Fibroblast of lung (primary cell): ENCODE data around the gene SHROOM3. TPM values are rescaled to one million over a fixed set of nuclear protein-coding genes. Genes with fewer than 3 reads are reported as not detected.

ENCODE experiments used
- DNase-seq, 2 donors: peaks; one replicate each; pipeline versions ENCODE4 v3.0.0 to v3.0.0-alpha.2; 2010; ENCODE audit warnings: low read depth in 2 of 2
- H2AFZ ChIP-seq: 2 replicates; pipeline ENCODE4 v1.5.1; 2012; ENCODE audit warnings: low read length, control low read depth, inconsistent platforms
- H3K27ac ChIP-seq: 2 replicates; pipeline ENCODE4 v1.5.1; 2011; ENCODE audit warnings: low read length, control low read depth; ENCODE audit not compliant: insufficient read depth
- H3K27me3 ChIP-seq: 2 replicates; pipeline ENCODE4 v1.5.1; 2011; ENCODE audit warnings: mild to moderate bottlenecking, low read length; ENCODE audit not compliant: control insufficient read depth, insufficient read depth
- H3K36me3 ChIP-seq: 2 replicates; pipeline ENCODE4 v1.5.1; 2011; ENCODE audit warnings: low read length; ENCODE audit not compliant: control insufficient read depth, insufficient read depth
- H3K4me1 ChIP-seq: 2 replicates; pipeline ENCODE4 v1.5.1; 2011; ENCODE audit warnings: low read length; ENCODE audit not compliant: control insufficient read depth, insufficient read depth; ENCODE audit errors: extremely low read depth
- H3K4me2 ChIP-seq: 2 replicates; pipeline ENCODE4 v1.5.1; 2011; ENCODE audit warnings: low read length, control low read depth; ENCODE audit not compliant: insufficient read depth; ENCODE audit errors: extremely low read depth
- H3K4me3 ChIP-seq, 4 experiments: fragments of 200-600 bp in 1 of 4; sonication (generic) in 1 of 4; replicated peaks in 1 of 4; 2 replicates each; pipeline ENCODE4 v1.5.1; 2011 to 2016; ENCODE audit warnings: low read length in 4 of 4, low read depth in 3 of 4, mild to moderate bottlenecking in 3 of 4, control low read depth in 2 of 4, inconsistent platforms in 1 of 4, mixed read lengths in 1 of 4; ENCODE audit not compliant: insufficient read depth in 1 of 4; ENCODE audit errors: control extremely low read depth in 1 of 4
- H3K79me2 ChIP-seq: 2 replicates; pipeline ENCODE4 v1.5.1; 2012; ENCODE audit warnings: mild to moderate bottlenecking, low read length, inconsistent platforms; ENCODE audit not compliant: control insufficient read depth, insufficient read depth
- H3K9ac ChIP-seq: 2 replicates; pipeline ENCODE4 v1.5.1; 2011; ENCODE audit warnings: mild to moderate bottlenecking, low read length, control low read depth; ENCODE audit not compliant: insufficient read depth
- H3K9me3 ChIP-seq: 2 replicates; pipeline ENCODE4 v1.5.1; 2012; ENCODE audit warnings: low read depth, low read length; ENCODE audit not compliant: control insufficient read depth, insufficient read depth
- H4K20me1 ChIP-seq: 2 replicates; pipeline ENCODE4 v1.5.1; 2011; ENCODE audit warnings: low read length; ENCODE audit not compliant: control insufficient read depth, insufficient read depth; ENCODE audit errors: extremely low read depth
- CTCF ChIP-seq, 2 donors: IDR thresholded peaks in 1 of 2; conservative IDR thresholded peaks in 1 of 2; 1 replicate in 1 of 2; 2 replicates in 1 of 2; pipeline ENCODE4 v1.5.1; 2011 to 2012; ENCODE audit warnings: low read length in 2 of 2, control low read depth in 1 of 2, inconsistent platforms in 1 of 2, low read depth in 1 of 2, mild to moderate bottlenecking in 1 of 2
- EZH2 ChIP-seq: IDR thresholded peaks from 2 replicates; pipeline ENCODE4 v1.5.1; 2012; ENCODE audit warnings: low read length, control low read depth, mild to moderate bottlenecking; ENCODE audit errors: missing control alignments
- polyA plus RNA-seq, 2 donors: library from polyadenylated mRNA; depleted of rRNA in 1 of 2; stranded (reverse) in 1 of 2; unstranded in 1 of 2; fragments of >200 nt; gene quantifications; 2 replicates each; pipeline ENCODE4 v1.2.1, GENCODE V29; 2011 to 2012; ENCODE audit warnings: missing spikeins in 1 of 2
- total RNA-seq: library from RNA; depleted of rRNA; stranded (reverse); fragments of >200 nt; gene quantifications from 2 replicates; pipeline ENCODE4 v1.2.1, GENCODE V29; 2014

The SHROOM3 gene
- total and polyA plus RNA-seq, 2 donors (not counting 1 experiment from before 2014, with no cell fraction given), result 9.9 to 23.9 TPM

GRCh38 chr4:76663824-76664223 is 228.8 kb downstream of the SHROOM3 start:
- Histone ChIP-seq H3K4me3 (no peak overlapping the region), H3K4me1 (peaks cover 10% of the 10 kb centered on the region), H3K27me3 (no peaks in the 10 kb centered on the region), H3K79me2 (no peaks in the 10 kb centered on the region), H3K4me2 (no peak overlapping the region), H3K9ac (no peak overlapping the region), H4K20me1 (no peaks in the 10 kb centered on the region), H3K36me3 (no peaks in the 10 kb centered on the region), H3K9me3 (no peaks in the 10 kb centered on the region), H3K27ac (no peak overlapping the region), H2AFZ (no peak overlapping the region)
- TF ChIP-seq CTCF (conservative IDR thresholded peaks at IDR 0.05 in 1 of 2, IDR thresholded peaks at IDR 0.05 in 1 of 2; ENCODE audit: low read depth in 1 of 2, low read length in 2 of 2), result no peak
- TF ChIP-seq EZH2, result no peak
- peak in 1 of 2 donors; percentile 74 for DNase-seq

GRCh38 chr4:76665153-76665552 is 230.1 kb downstream of the SHROOM3 start:
- Histone ChIP-seq H3K4me1 (peaks cover 3% of the 10 kb centered on the region), H3K4me3 (no peak overlapping the region), H3K27ac (no peak overlapping the region), H3K4me2 (no peak overlapping the region), H3K79me2 (no peaks in the 10 kb centered on the region), H3K9ac (no peak overlapping the region), H3K36me3 (no peaks in the 10 kb centered on the region), H4K20me1 (no peaks in the 10 kb centered on the region), H3K9me3 (no peaks in the 10 kb centered on the region), H3K27me3 (no peaks in the 10 kb centered on the region), H2AFZ (no peak overlapping the region)
- TF ChIP-seq CTCF (conservative IDR thresholded peaks at IDR 0.05 in 1 of 2, IDR thresholded peaks at IDR 0.05 in 1 of 2; ENCODE audit: low read depth in 1 of 2, low read length in 2 of 2) (no peak), EZH2 (no peak)
- peak in 1 of 2 donors; percentile 82 for DNase-seq

- Histone ChIP-seq H2AFZ (no peak overlapping the region), H3K36me3 (no peaks in the 10 kb centered on the region), H3K27ac (no peak overlapping the region), H4K20me1 (no peaks in the 10 kb centered on the region), H3K4me3 (no peak overlapping the region), H3K4me2 (no peak overlapping the region), H3K27me3 (no peaks in the 10 kb centered on the region), H3K9me3 (no peaks in the 10 kb centered on the region), H3K9ac (no peak overlapping the region), H3K4me1 (peaks cover 3% of the 10 kb centered on the region), H3K79me2 (no peaks in the 10 kb centered on the region)
- TF ChIP-seq CTCF (conservative IDR thresholded peaks at IDR 0.05 in 1 of 2, IDR thresholded peaks at IDR 0.05 in 1 of 2; ENCODE audit: low read depth in 1 of 2, low read length in 2 of 2), result no peak
- TF ChIP-seq EZH2, result no peak
- no peak for DNase-seq
These were observed 230.7 kb downstream of the SHROOM3 start for GRCh38 chr4:76665721-76666120.
